GM23338 (cell line): Measurements from ENCODE around the gene LPP. TPM values are rescaled to one million over a fixed set of nuclear protein-coding genes. Genes with fewer than 3 reads are reported as not detected.

Experiments used
- ATAC-seq: fragments of 200-7000 bp; cut with Tn5 transposase; 3 replicates; pipeline ENCODE4 v1.9.1; 2020
- DNase-seq: peaks from one replicate; pipeline ENCODE4 v3.0.0-alpha.2; 2015; ENCODE audit warnings: low spot score
- H2AFZ ChIP-seq: fragments of 200-600 bp; sonication (generic); 2 replicates; pipeline ENCODE4 v1.8.0; 2016; ENCODE audit warnings: antibody characterized with exemption, mild to moderate bottlenecking, moderate library complexity
- H3F3A ChIP-seq: fragments of 200-600 bp; sonication (generic); replicated peaks from 2 replicates; pipeline ENCODE4 v1.8.0; 2017; ENCODE audit warnings: antibody characterized with exemption, mixed run types, low read depth
- H3K27ac ChIP-seq: fragments of 200-600 bp; sonication (generic); 2 replicates; pipeline ENCODE4 v1.6.1; 2016; ENCODE audit warnings: low read depth
- H3K27me3 ChIP-seq: fragments of 200-600 bp; sonication (generic); 2 replicates; pipeline ENCODE4 v1.8.0; 2016; ENCODE audit warnings: mild to moderate bottlenecking, mixed run types, moderate library complexity; ENCODE audit not compliant: insufficient read depth
- H3K36me3 ChIP-seq: fragments of 200-600 bp; sonication (generic); 2 replicates; pipeline ENCODE4 v1.8.0; 2016; ENCODE audit warnings: mild to moderate bottlenecking; ENCODE audit not compliant: insufficient read depth
- H3K4me1 ChIP-seq: fragments of 200-600 bp; sonication (generic); 2 replicates; pipeline ENCODE4 v1.8.0; 2016; ENCODE audit warnings: mild to moderate bottlenecking, moderate library complexity; ENCODE audit not compliant: insufficient read depth
- H3K4me2 ChIP-seq: fragments of 200-600 bp; sonication (generic); 2 replicates; pipeline ENCODE4 v1.7.1; 2017; ENCODE audit warnings: mixed run types
- H3K4me3 ChIP-seq: fragments of 200-600 bp; sonication (generic); 2 replicates; pipeline ENCODE4 v1.6.1; 2016; ENCODE audit warnings: mixed run types
- H3K79me2 ChIP-seq: fragments of 200-600 bp; sonication (generic); replicated peaks from 2 replicates; pipeline ENCODE4 v1.8.0; 2017; ENCODE audit warnings: mild to moderate bottlenecking; ENCODE audit not compliant: insufficient read depth
- H3K9me2 ChIP-seq: fragments of 200-600 bp; sonication (generic); 2 replicates; pipeline ENCODE4 v1.8.0; 2017; ENCODE audit not compliant: insufficient read depth
- H4K20me1 ChIP-seq: fragments of 200-600 bp; sonication (generic); replicated peaks from 2 replicates; pipeline ENCODE4 v1.8.0; 2017; ENCODE audit warnings: mild to moderate bottlenecking; ENCODE audit not compliant: insufficient read depth
- H3K27ac Mint-ChIP-seq: 2 replicates; pipeline ENCODE4 v1.8.0; 2020; ENCODE audit warnings: inconsistent platforms, mild to moderate bottlenecking, moderate library complexity, mixed read lengths
- H3K27me3 Mint-ChIP-seq: 3 replicates; pipeline ENCODE4 v1.8.0; 2022; ENCODE audit warnings: low read depth, mild to moderate bottlenecking, moderate library complexity, mixed read lengths, inconsistent platforms; ENCODE audit not compliant: insufficient read depth, poor library complexity
- H3K36me3 Mint-ChIP-seq: 3 replicates; pipeline ENCODE4 v1.8.0; 2021; ENCODE audit warnings: low read depth, mild to moderate bottlenecking, inconsistent platforms, moderate library complexity, mixed read lengths
- H3K4me1 Mint-ChIP-seq: 3 replicates; pipeline ENCODE4 v1.8.0; 2020; ENCODE audit warnings: mild to moderate bottlenecking, inconsistent platforms, mixed read lengths
- H3K4me3 Mint-ChIP-seq: 3 replicates; pipeline ENCODE4 v1.8.0; 2021; ENCODE audit warnings: moderate library complexity, mild to moderate bottlenecking, inconsistent platforms, mixed read lengths
- H3K9me3 Mint-ChIP-seq: 3 replicates; pipeline ENCODE4 v1.8.0; 2020; ENCODE audit warnings: moderate library complexity, mild to moderate bottlenecking, inconsistent platforms, mixed read lengths
- CREB1 ChIP-seq: fragments of 250-450 bp; sonication (Bioruptor Pico); IDR thresholded peaks from 2 replicates; pipeline ENCODE4 v1.5.0; 2020; ENCODE audit warnings: low read depth, mild to moderate bottlenecking, moderate library complexity
- ETS1 ChIP-seq: IDR thresholded peaks from 2 replicates; pipeline ENCODE4 v1.6.1; 2016; ENCODE audit warnings: antibody characterized with exemption
- EZH2 ChIP-seq: fragments of 200-600 bp; sonication (generic); IDR thresholded peaks from one replicate; pipeline ENCODE4 v1.8.0; 2017; ENCODE audit warnings: antibody characterized with exemption, mild to moderate bottlenecking, low read depth; ENCODE audit not compliant: unreplicated experiment
- EZH2phosphoT487 ChIP-seq: fragments of 200-600 bp; sonication (generic); IDR thresholded peaks from one replicate; pipeline ENCODE4 v1.8.1; 2018; ENCODE audit warnings: antibody characterized with exemption; ENCODE audit not compliant: unreplicated experiment
- JUNB ChIP-seq: IDR thresholded peaks from one replicate; pipeline ENCODE4 v1.6.1; 2016; ENCODE audit warnings: antibody characterized with exemption; ENCODE audit not compliant: unreplicated experiment
- POLR2AphosphoS5 ChIP-seq: IDR thresholded peaks from 2 replicates; pipeline ENCODE4 v1.6.1; 2016; ENCODE audit warnings: antibody characterized with exemption, low read depth
- STAT1 ChIP-seq: IDR thresholded peaks from one replicate; pipeline ENCODE4 v1.6.1; 2016; ENCODE audit warnings: antibody characterized with exemption; ENCODE audit not compliant: unreplicated experiment
- ZNF114 ChIP-seq: fragments of 250-450 bp; sonication (Bioruptor Pico); IDR thresholded peaks from 2 replicates; pipeline ENCODE4 v1.5.0; 2020; ENCODE audit warnings: mild to moderate bottlenecking, moderate library complexity
- ZNF331 ChIP-seq: fragments of 250-450 bp; sonication (Bioruptor Pico); IDR thresholded peaks from 2 replicates; pipeline ENCODE4 v1.5.0; 2020; ENCODE audit warnings: low read depth, mild to moderate bottlenecking, moderate library complexity
- ZNF462 ChIP-seq: fragments of 250-450 bp; sonication (Bioruptor Pico); IDR thresholded peaks from 2 replicates; pipeline ENCODE4 v1.5.0; 2020; ENCODE audit warnings: mild to moderate bottlenecking, moderate library complexity
- polyA plus RNA-seq: library from polyadenylated mRNA; unstranded; fragments of >200 nt; fragmentation: Nextera tagmentation; extraction: Ambion mirVana; gene quantifications from 2 replicates; pipeline ENCODE4 v1.2.1, GENCODE V29; 2016
- total RNA-seq: library from RNA; depleted of rRNA; stranded (reverse); fragments of >200 nt; shearing (Covaris generic); gene quantifications from 2 replicates; pipeline ENCODE4 v1.2.3, GENCODE V29; 2014
- TF ChIP-seq, protein P1 (sequence below): IDR thresholded peaks from one replicate; pipeline ENCODE4 v1.6.1; 2018; ENCODE audit warnings: antibody characterized with exemption; ENCODE audit not compliant: unreplicated experiment
- TF ChIP-seq, protein P2 (sequence below), 2 experiments: fragments of 200-600 bp in 1 of 2; sonication (generic) in 1 of 2; conservative IDR thresholded peaks; 2 replicates each; pipeline versions ENCODE4 v1.5.1 to v1.6.1; 2016 to 2017; ENCODE audit warnings: antibody characterized with exemption in 2 of 2, low read depth in 2 of 2, mild to moderate bottlenecking in 2 of 2, moderate library complexity in 1 of 2

Gene LPP
- total and polyA plus RNA-seq, 2 experiments from 2014 or later = 23.0 to 35.2 TPM

DNA sequence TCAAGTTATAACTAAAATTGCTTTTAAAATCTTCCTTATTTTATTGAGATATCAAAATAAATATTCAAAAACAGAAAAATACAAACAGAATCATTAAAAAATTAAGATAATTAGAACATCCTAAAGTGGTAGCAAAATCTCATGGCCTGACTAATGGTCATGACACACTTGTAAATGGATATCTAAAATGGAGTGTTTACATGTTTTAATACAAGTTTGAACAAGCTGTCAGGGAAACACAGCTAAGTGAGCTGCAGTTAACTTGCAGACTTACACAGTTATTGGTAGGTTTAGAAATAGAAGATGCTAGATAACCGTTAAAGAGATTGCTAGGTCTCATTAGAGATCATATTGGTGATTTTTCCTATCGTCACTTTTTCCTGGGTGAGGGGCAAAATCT lies 242.3 kb downstream of the LPP start:
- no peaks in the 10 kb centered on the region for H3K9me3 Mint-ChIP-seq
- H3K9me2 ChIP-seq = no peaks in the 10 kb centered on the region

More for the DNA sequence above, 242.3 kb downstream of the LPP start:
- Histone ChIP-seq H3K36me3 (no peaks in the 10 kb centered on the region), H3K4me1 (peaks cover 4% of the 10 kb centered on the region; the same call in 1 of the 2 replicates), H3F3A (no peaks in the 10 kb centered on the region), H3K27ac (no peak overlapping the region), H3K4me3 (no peak overlapping the region), H4K20me1 (no peaks in the 10 kb centered on the region), H3K27me3 (no peaks in the 10 kb centered on the region), H3K4me2 (no peak overlapping the region), H2AFZ (no peak overlapping the region), H3K79me2 (no peaks in the 10 kb centered on the region)
- no peaks in the 10 kb centered on the region for H3K36me3 Mint-ChIP-seq
- no peak for DNase-seq
- ATAC-seq = no peak
- H3K4me3 Mint-ChIP-seq = no peak overlapping the region
- no peak for TF ChIP-seq ZNF462 (CRISPR knock-in tag)
- TF ChIP-seq EZH2phosphoT487 = no peak
- TF ChIP-seq ETS1 = no peak
- TF ChIP-seq, protein P1, sequence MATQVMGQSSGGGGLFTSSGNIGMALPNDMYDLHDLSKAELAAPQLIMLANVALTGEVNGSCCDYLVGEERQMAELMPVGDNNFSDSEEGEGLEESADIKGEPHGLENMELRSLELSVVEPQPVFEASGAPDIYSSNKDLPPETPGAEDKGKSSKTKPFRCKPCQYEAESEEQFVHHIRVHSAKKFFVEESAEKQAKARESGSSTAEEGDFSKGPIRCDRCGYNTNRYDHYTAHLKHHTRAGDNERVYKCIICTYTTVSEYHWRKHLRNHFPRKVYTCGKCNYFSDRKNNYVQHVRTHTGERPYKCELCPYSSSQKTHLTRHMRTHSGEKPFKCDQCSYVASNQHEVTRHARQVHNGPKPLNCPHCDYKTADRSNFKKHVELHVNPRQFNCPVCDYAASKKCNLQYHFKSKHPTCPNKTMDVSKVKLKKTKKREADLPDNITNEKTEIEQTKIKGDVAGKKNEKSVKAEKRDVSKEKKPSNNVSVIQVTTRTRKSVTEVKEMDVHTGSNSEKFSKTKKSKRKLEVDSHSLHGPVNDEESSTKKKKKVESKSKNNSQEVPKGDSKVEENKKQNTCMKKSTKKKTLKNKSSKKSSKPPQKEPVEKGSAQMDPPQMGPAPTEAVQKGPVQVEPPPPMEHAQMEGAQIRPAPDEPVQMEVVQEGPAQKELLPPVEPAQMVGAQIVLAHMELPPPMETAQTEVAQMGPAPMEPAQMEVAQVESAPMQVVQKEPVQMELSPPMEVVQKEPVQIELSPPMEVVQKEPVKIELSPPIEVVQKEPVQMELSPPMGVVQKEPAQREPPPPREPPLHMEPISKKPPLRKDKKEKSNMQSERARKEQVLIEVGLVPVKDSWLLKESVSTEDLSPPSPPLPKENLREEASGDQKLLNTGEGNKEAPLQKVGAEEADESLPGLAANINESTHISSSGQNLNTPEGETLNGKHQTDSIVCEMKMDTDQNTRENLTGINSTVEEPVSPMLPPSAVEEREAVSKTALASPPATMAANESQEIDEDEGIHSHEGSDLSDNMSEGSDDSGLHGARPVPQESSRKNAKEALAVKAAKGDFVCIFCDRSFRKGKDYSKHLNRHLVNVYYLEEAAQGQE = no peak
- no peak for TF ChIP-seq CREB1
- no peak for TF ChIP-seq POLR2AphosphoS5
- TF ChIP-seq JUNB = no peak
- TF ChIP-seq EZH2 = no peak
- TF ChIP-seq, protein P2, sequence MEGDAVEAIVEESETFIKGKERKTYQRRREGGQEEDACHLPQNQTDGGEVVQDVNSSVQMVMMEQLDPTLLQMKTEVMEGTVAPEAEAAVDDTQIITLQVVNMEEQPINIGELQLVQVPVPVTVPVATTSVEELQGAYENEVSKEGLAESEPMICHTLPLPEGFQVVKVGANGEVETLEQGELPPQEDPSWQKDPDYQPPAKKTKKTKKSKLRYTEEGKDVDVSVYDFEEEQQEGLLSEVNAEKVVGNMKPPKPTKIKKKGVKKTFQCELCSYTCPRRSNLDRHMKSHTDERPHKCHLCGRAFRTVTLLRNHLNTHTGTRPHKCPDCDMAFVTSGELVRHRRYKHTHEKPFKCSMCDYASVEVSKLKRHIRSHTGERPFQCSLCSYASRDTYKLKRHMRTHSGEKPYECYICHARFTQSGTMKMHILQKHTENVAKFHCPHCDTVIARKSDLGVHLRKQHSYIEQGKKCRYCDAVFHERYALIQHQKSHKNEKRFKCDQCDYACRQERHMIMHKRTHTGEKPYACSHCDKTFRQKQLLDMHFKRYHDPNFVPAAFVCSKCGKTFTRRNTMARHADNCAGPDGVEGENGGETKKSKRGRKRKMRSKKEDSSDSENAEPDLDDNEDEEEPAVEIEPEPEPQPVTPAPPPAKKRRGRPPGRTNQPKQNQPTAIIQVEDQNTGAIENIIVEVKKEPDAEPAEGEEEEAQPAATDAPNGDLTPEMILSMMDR (conservative IDR thresholded peaks at IDR 0.05; ENCODE audit: low read depth in 2 of 2) = no peak
- TF ChIP-seq ZNF331 = no peak
- TF ChIP-seq STAT1 = no peak
- no peak for TF ChIP-seq ZNF114
- no peak overlapping the region for H3K27ac Mint-ChIP-seq
- H3K4me1 Mint-ChIP-seq = peaks cover 6% of the 10 kb centered on the region; the same call in 2 of the 3 replicates
- no peaks in the 10 kb centered on the region for H3K27me3 Mint-ChIP-seq
